ENCODE results near the gene SLC35F3. TPM values are rescaled to one million over a fixed set of nuclear protein-coding genes. Genes with fewer than 3 reads are reported as not detected.

SLC35F3 gene
- polyA plus RNA-seq, 1 donor (not counting 4 experiments of a cell fraction or from before 2014, with no cell fraction given) = 13.8 TPM

- H3K4me1 ChIP-seq (ENCODE audit: control insufficient read depth, extremely low read depth, insufficient read depth, low read length) = no peaks in the 10 kb centered on the region
- FAIRE-seq (no peak), DNase-seq (ENCODE audit: low read depth, low spot score) (no peak)
- H2AFZ ChIP-seq (ENCODE audit: control insufficient read depth, low read length) = no peak overlapping the region
- no peak overlapping the region for H3K9ac ChIP-seq (ENCODE audit: control insufficient read depth, extremely low read depth, insufficient read depth, low read length)
- TF ChIP-seq EZH2 (IDR thresholded peaks at IDR 0.05; ENCODE audit: low read length) = no peak
- no peak for TF ChIP-seq CTCF (optimal IDR thresholded peaks at IDR 0.05 in 1 of 3, IDR thresholded peaks at IDR 0.05 in 1 of 3, conservative IDR thresholded peaks at IDR 0.05 in 1 of 3; ENCODE audit: extremely low read depth in 1 of 3, insufficient read depth in 2 of 3, low read length in 3 of 3)
- H3K9me1 ChIP-seq (ENCODE audit: control insufficient read depth, extremely low read depth, insufficient read depth, low read length) = no peaks in the 10 kb centered on the region
- dilution Hi-C loops (cut with MboI; ENCODE audit: extremely low pct_ligation_motif_present, low sequenced_read_pairs) = no loop called here
- H3K4me2 ChIP-seq (ENCODE audit: control insufficient read depth, extremely low read depth, insufficient read depth, low read depth, low read length) = no peak overlapping the region
- H3K27ac ChIP-seq (ENCODE audit: control insufficient read depth, insufficient read depth, low read length) = no peak overlapping the region
- H3K4me3 ChIP-seq (ENCODE audit: control insufficient read depth in 2 of 3, extremely low read depth in 1 of 3, insufficient read depth in 2 of 3, low read depth in 1 of 3, low read length in 3 of 3) = no peak overlapping the region
- no peaks in the 10 kb centered on the region for H4K20me1 ChIP-seq (ENCODE audit: control insufficient read depth, extremely low read depth, insufficient read depth, low read length)
- no peaks in the 10 kb centered on the region for H3K9me3 ChIP-seq (ENCODE audit: control insufficient read depth, low read depth, low read length)
- no peaks in the 10 kb centered on the region for H3K79me2 ChIP-seq (ENCODE audit: control insufficient read depth, insufficient read depth, low read length)
- no peaks in the 10 kb centered on the region for H3K36me3 ChIP-seq (ENCODE audit: control insufficient read depth in 2 of 2, extremely low read depth in 1 of 2, insufficient read depth in 2 of 2, low read length in 2 of 2)
- no peaks in the 10 kb centered on the region for H3K27me3 ChIP-seq (ENCODE audit: control insufficient read depth, extremely low read depth, insufficient read depth, low read length)
These were observed 258.9 kb downstream of the SLC35F3 start for GRCh38 chr1:234163267-234163919.

- no peak for DNase-seq (ENCODE audit: low read depth, low spot score)
- Histone ChIP-seq H3K4me2 (ENCODE audit: control insufficient read depth, extremely low read depth, insufficient read depth, low read depth, low read length) (no peak overlapping the region), H2AFZ (ENCODE audit: control insufficient read depth, low read length) (no peak overlapping the region), H3K79me2 (ENCODE audit: control insufficient read depth, insufficient read depth, low read length) (no peaks in the 10 kb centered on the region), H3K9ac (ENCODE audit: control insufficient read depth, extremely low read depth, insufficient read depth, low read length) (no peak overlapping the region), H3K9me3 (ENCODE audit: control insufficient read depth, low read depth, low read length) (no peaks in the 10 kb centered on the region), H3K9me1 (ENCODE audit: control insufficient read depth, extremely low read depth, insufficient read depth, low read length) (no peaks in the 10 kb centered on the region), H4K20me1 (ENCODE audit: control insufficient read depth, extremely low read depth, insufficient read depth, low read length) (no peaks in the 10 kb centered on the region), H3K4me1 (ENCODE audit: control insufficient read depth, extremely low read depth, insufficient read depth, low read length) (no peaks in the 10 kb centered on the region), H3K27me3 (ENCODE audit: control insufficient read depth, extremely low read depth, insufficient read depth, low read length) (no peaks in the 10 kb centered on the region), H3K27ac (ENCODE audit: control insufficient read depth, insufficient read depth, low read length) (no peak overlapping the region), H3K4me3 (ENCODE audit: control insufficient read depth in 2 of 3, extremely low read depth in 1 of 3, insufficient read depth in 2 of 3, low read depth in 1 of 3, low read length in 3 of 3) (no peak overlapping the region), H3K36me3 (ENCODE audit: control insufficient read depth in 2 of 2, extremely low read depth in 1 of 2, insufficient read depth in 2 of 2, low read length in 2 of 2) (no peaks in the 10 kb centered on the region)
- dilution Hi-C loops (cut with MboI; ENCODE audit: extremely low pct_ligation_motif_present, low sequenced_read_pairs) = no loop called here
- TF ChIP-seq EZH2 (IDR thresholded peaks at IDR 0.05; ENCODE audit: low read length) (no peak), CTCF (optimal IDR thresholded peaks at IDR 0.05 in 1 of 3, IDR thresholded peaks at IDR 0.05 in 1 of 3, conservative IDR thresholded peaks at IDR 0.05 in 1 of 3; ENCODE audit: extremely low read depth in 1 of 3, insufficient read depth in 2 of 3, low read length in 3 of 3) (no peak)
- no peak for FAIRE-seq
These were observed 259.7 kb downstream of the SLC35F3 start for GRCh38 chr1:234164098-234164709.
